Transverse colon (tissue), 4 donors: ENCODE results near the gene AKAP5. TPM values are rescaled to one million over a fixed set of nuclear protein-coding genes. Genes with fewer than 3 reads are reported as not detected.
A peak's percentile ranks its signal among the peaks of the same experiment; 100 is the strongest.

Source experiments
- DNase-seq: peaks from one replicate; pipeline ENCODE4 v3.0.0-alpha.2; 2019
- H3K27ac ChIP-seq, 4 donors: fragments of 200-600 bp; sonication (generic); 2 replicates each; pipeline ENCODE4 v1.5.1; 2016 to 2018; ENCODE audit warnings: inconsistent platforms in 4 of 4
- H3K27me3 ChIP-seq: fragments of 200-600 bp; sonication (generic); 2 replicates; pipeline ENCODE4 v1.5.1; 2017; ENCODE audit warnings: inconsistent platforms
- H3K36me3 ChIP-seq, 4 donors: fragments of 200-600 bp; sonication (generic); 2 replicates each; pipeline ENCODE4 v1.5.1; 2017 to 2019; ENCODE audit warnings: inconsistent platforms in 4 of 4
- H3K4me1 ChIP-seq, 4 donors: fragments of 200-600 bp; sonication (generic); 2 replicates each; pipeline ENCODE4 v1.5.1; 2017 to 2020; ENCODE audit warnings: inconsistent platforms in 4 of 4
- H3K4me3 ChIP-seq, 4 donors: fragments of 200-600 bp; sonication (generic); 1 replicate in 1 of 4; 2 replicates in 3 of 4; pipeline versions ENCODE4 v1.5.1 to v1.6.1; 2017 to 2019; ENCODE audit warnings: inconsistent platforms in 4 of 4
- H3K9me3 ChIP-seq, 2 donors: fragments of 200-600 bp; sonication (generic); 2 replicates each; pipeline ENCODE4 v1.5.1; 2017 to 2019; ENCODE audit warnings: inconsistent platforms in 2 of 2
- CTCF ChIP-seq, 5 experiments: fragments of 200-600 bp in 3 of 5; fragments of 450-650 bp in 2 of 5; sonication (generic) in 3 of 5; IDR thresholded peaks; 1 replicate in 2 of 5; 2 replicates in 3 of 5; pipeline ENCODE4 v1.5.1; 2016 to 2017; ENCODE audit warnings: antibody characterized with exemption in 5 of 5, inconsistent platforms in 3 of 5, mild to moderate bottlenecking in 2 of 5, moderate library complexity in 1 of 5
- EP300 ChIP-seq: sonication (generic); formaldehyde crosslinking; IDR thresholded peaks from one replicate; pipeline ENCODE4 v1.6.1; 2017; ENCODE audit warnings: antibody characterized with exemption, low read depth
- POLR2A ChIP-seq: fragments of 450-650 bp; IDR thresholded peaks from one replicate; pipeline ENCODE4 v1.6.1; 2016; ENCODE audit warnings: antibody characterized with exemption, mild to moderate bottlenecking, moderate library complexity
- POLR2AphosphoS5 ChIP-seq, 3 donors: sonication (generic); formaldehyde crosslinking; IDR thresholded peaks; one replicate each; pipeline ENCODE4 v1.6.1; 2016; ENCODE audit warnings: antibody characterized with exemption in 3 of 3
- WGBS, 2 donors: methylation state at CpG; one replicate each; pipeline ENCODE4 v1.1.5; 2018; ENCODE audit warnings: low coverage in 1 of 2; 5-methylcytosine and 5-hydroxymethylcytosine counted together
- in situ Hi-C, 4 donors: fragments of 200-750 bp; cut with MboI; loops; one replicate each; pipeline versions ENCODE4 v1.15.0 to v1.15.1; 2017; ENCODE audit warnings: low sequenced_read_pairs in 3 of 4, low pct_ligation_motif_present in 1 of 4, low pct_unique_long_range_greater_than_20kb in 1 of 4
- intact Hi-C: fragments of 100-400 bp; cut with DNase I; formaldehyde crosslinking; loops from one replicate; pipeline ENCODE4 v1.15.1; 2023; ENCODE audit warnings: low total_unique reads
- total RNA-seq, 4 donors: library from RNA; depleted of rRNA; stranded (reverse); fragments of >200 nt; gene quantifications; one replicate each; pipeline ENCODE4 v1.1.0, GENCODE V29; 2016

The AKAP5 gene
- total RNA-seq, 4 donors from 2014 or later: 1.00 to 5.2 (median 2.1) TPM

- Histone ChIP-seq H3K4me1 (peaks cover 0 to 6% (median 0%) of the 10 kb centered on the region in 4 donors), H3K27me3 (no peaks in the 10 kb centered on the region), H3K9me3 (no peaks in the 10 kb centered on the region), H3K36me3 (peaks cover 0 to 9% (median 2%) of the 10 kb centered on the region in 4 donors), H3K27ac (no peak overlapping the region), H3K4me3 (no peak overlapping the region)
- no peak for DNase-seq
- no peak for TF ChIP-seq POLR2AphosphoS5 (IDR thresholded peaks at IDR 0.05)
- no peak for TF ChIP-seq CTCF (IDR thresholded peaks at IDR 0.05)
- no peak for TF ChIP-seq POLR2A
- no peak for TF ChIP-seq EP300
- in situ Hi-C loops: loop anchor here in 1 of 4 donors (25.0 kb wide), 1 partner anchor 156 kb away; no protein-coding TSS in a partner anchor
- intact Hi-C loops: no loop called here
- WGBS, 2 donors: 94 to 97% methylated on average over 3 of the region's 3 CpGs
Observed at GRCh38 chr14:64493455-64493854, 28.2 kb downstream of the AKAP5 start.

GRCh38 chr14:64495252-64495651, 30.0 kb downstream of the AKAP5 start:
- no peak for DNase-seq
- Histone ChIP-seq H3K36me3 (no peaks in the 10 kb centered on the region), H3K27me3 (no peaks in the 10 kb centered on the region), H3K9me3 (no peaks in the 10 kb centered on the region), H3K4me1 (peaks cover 0 to 11% (median 5%) of the 10 kb centered on the region in 4 donors), H3K4me3 (no peak overlapping the region), H3K27ac (no peak overlapping the region)
- TF ChIP-seq CTCF (IDR thresholded peaks at IDR 0.05) (no peak), EP300 (no peak), POLR2A (no peak), POLR2AphosphoS5 (IDR thresholded peaks at IDR 0.05) (no peak)
- in situ Hi-C loops: loop anchor here in 1 of 4 donors (25.0 kb wide), 1 partner anchor 158 kb away; no protein-coding TSS in a partner anchor
- intact Hi-C loops: no loop called here

DNA sequence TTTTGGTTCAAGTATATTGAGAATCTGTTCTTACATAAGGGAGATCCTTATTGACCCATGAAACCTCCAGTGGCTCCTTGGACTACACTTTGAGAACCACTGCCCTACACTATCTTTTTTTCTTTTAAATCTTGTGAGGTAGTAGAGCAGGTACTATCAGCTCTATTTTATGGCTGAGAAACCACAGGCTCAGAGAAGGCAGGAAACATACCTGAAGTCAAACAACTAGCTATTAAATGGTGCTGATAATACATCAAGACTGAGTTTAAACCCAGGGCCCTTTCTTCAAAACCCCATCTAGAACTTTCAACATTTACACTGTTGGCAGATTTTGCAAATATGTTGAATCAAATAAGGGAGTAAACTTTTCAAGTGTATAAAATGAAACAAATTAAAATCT, 31.5 kb downstream of the AKAP5 start:
- in situ Hi-C loops: loop anchor here in 1 of 4 donors (25.0 kb wide), 1 partner anchor 159 kb away; no protein-coding TSS in a partner anchor
- H3K27ac ChIP-seq: no peak overlapping the region
- DNase-seq: no peak
- H3K27me3 ChIP-seq: no peaks in the 10 kb centered on the region
- no peak for TF ChIP-seq POLR2AphosphoS5 (IDR thresholded peaks at IDR 0.05)
- TF ChIP-seq POLR2A: no peak
- no peak for TF ChIP-seq CTCF (IDR thresholded peaks at IDR 0.05)
- no peak for TF ChIP-seq EP300
- intact Hi-C loops: no loop called here
- peaks cover 5 to 26% (median 20%) of the 10 kb centered on the region in 4 donors for H3K4me1 ChIP-seq
- H3K9me3 ChIP-seq: no peaks in the 10 kb centered on the region
- H3K36me3 ChIP-seq: no peaks in the 10 kb centered on the region
- no peak overlapping the region for H3K4me3 ChIP-seq

GRCh38 chr14:64500088-64500487, 34.8 kb downstream of the AKAP5 start:
- no peaks in the 10 kb centered on the region for H3K9me3 ChIP-seq
- H3K4me3 ChIP-seq: no peak overlapping the region
- no peak for DNase-seq
- intact Hi-C loops (no loop called here), in situ Hi-C loops (no loop called here)
- H3K27me3 ChIP-seq: no peaks in the 10 kb centered on the region
- no peaks in the 10 kb centered on the region for H3K36me3 ChIP-seq
- no peak for TF ChIP-seq EP300
- TF ChIP-seq POLR2A: no peak
- no peak for TF ChIP-seq POLR2AphosphoS5 (IDR thresholded peaks at IDR 0.05)
- no peak for TF ChIP-seq CTCF (IDR thresholded peaks at IDR 0.05)
- WGBS, 2 donors: 93 to 100% methylated on average over 1 of the region's 1 CpG
- H3K27ac ChIP-seq: peak overlapping the region in 1 of 4 donors; percentile 99
- H3K4me1 ChIP-seq: peaks cover 11 to 37% (median 30%) of the 10 kb centered on the region in 4 donors
